SKM-1 treated with dmso at 0.1 percent for 144 hours (cell line): ENCODE measurements around the gene SMC4.
A peak's percentile ranks its signal among the peaks of the same experiment; 100 is the strongest.
"Not testable (repeated sequence)": the region's sequence is repeated elsewhere in the genome, so short reads cannot be mapped to it uniquely, and the experiment has no call there.

Experiments used
- DNase-seq: peaks from one replicate; lab custom pipeline; 2025; ENCODE audit not compliant: unreplicated experiment; lab: John Stamatoyannopoulos, UW

Gene SMC4

GRCh38 chr3:160445854-160446253 is 46.4 kb downstream of the SMC4 start:
- no peak for DNase-seq

- no peak for DNase-seq
These were observed 47.1 kb downstream of the SMC4 start for GRCh38 chr3:160446522-160447056.

- DNase-seq: no peak
These were observed 48.1 kb downstream of the SMC4 start for GRCh38 chr3:160447544-160447943.

GRCh38 chr3:160448845-160449635 is 49.6 kb downstream of the SMC4 start:
- DNase-seq: no peak

- DNase-seq: peak; percentile 83
These were observed 50.5 kb downstream of the SMC4 start, which contains the start of gene TRIM59 for GRCh38 chr3:160449636-160450598. Gene TRIM59, minus strand, starts transcription at chr3:160449786. Its CDS starts 10,603 bp downstream, at chr3:160439183.

GRCh38 chr3:160450846-160451245 is 51.4 kb downstream of the SMC4 start:
- no peak for DNase-seq

GRCh38 chr3:160451602-160452001 is 52.2 kb downstream of the SMC4 start:
- DNase-seq: no peak

- DNase-seq: not testable (repeated sequence)
These were observed 52.8 kb downstream of the SMC4 start for GRCh38 chr3:160452251-160452650.

GRCh38 chr3:160454995-160455394 is 55.5 kb downstream of the SMC4 start:
- no peak for DNase-seq

- DNase-seq: no peak
These were observed 56.4 kb downstream of the SMC4 start for GRCh38 chr3:160455846-160456245.

- DNase-seq: no peak
These were observed 58.7 kb downstream of the SMC4 start for GRCh38 chr3:160458151-160458550.

- DNase-seq: no peak
These were observed 60.1 kb downstream of the SMC4 start for GRCh38 chr3:160459450-160459970.

- no peak for DNase-seq
These were observed 60.6 kb downstream of the SMC4 start for GRCh38 chr3:160460033-160460432.

- DNase-seq: no peak
These were observed 64.9 kb downstream of the SMC4 start for GRCh38 chr3:160464321-160464720.

- no peak for DNase-seq
These were observed 65.5 kb downstream of the SMC4 start for GRCh38 chr3:160464971-160465370.

- no peak for DNase-seq
These were observed 70.7 kb downstream of the SMC4 start for GRCh38 chr3:160470181-160470580.

- no peak for DNase-seq
These were observed 72.4 kb downstream of the SMC4 start for GRCh38 chr3:160471892-160472291.

- DNase-seq: no peak
These were observed 72.9 kb downstream of the SMC4 start for GRCh38 chr3:160472344-160472743.

- no peak for DNase-seq
These were observed 73.8 kb downstream of the SMC4 start for GRCh38 chr3:160473221-160473620.

- no peak for DNase-seq
These were observed 74.5 kb downstream of the SMC4 start for GRCh38 chr3:160473978-160474377.

GRCh38 chr3:160474416-160474838 is 75.0 kb downstream of the SMC4 start:
- DNase-seq: no peak
